GM13977 (cell line): ENCODE measurements around the gene CTIF.

Experiments
- DNase-seq: peaks from one replicate; pipeline ENCODE4 v3.0.0; 2012; ENCODE audit warnings: low spot score
- CTCF ChIP-seq: IDR thresholded peaks from 2 replicates; pipeline ENCODE4 v1.5.1; 2012; ENCODE audit warnings: mild to moderate bottlenecking, control low read depth; ENCODE audit not compliant: insufficient read depth; ENCODE audit errors: extremely low read depth, missing control alignments
- in situ Hi-C: fragments of 300-500 bp; cut with MboI; formaldehyde crosslinking; loops from one replicate; pipeline ENCODE4 v1.12.0; 2022; ENCODE audit warnings: low sequenced_read_pairs, low pct_unique_long_range_greater_than_20kb, mixed read lengths, inconsistent platforms; ENCODE audit not compliant: unreplicated experiment

The CTIF gene

GRCh38 chr18:48847807-48848486, 309.1 kb downstream of the CTIF start:
- DNase-seq: no peak
- in situ Hi-C loops: no loop called here
- TF ChIP-seq CTCF: no peak

- DNase-seq: no peak
- in situ Hi-C loops: no loop called here
Observed at GRCh38 chr18:48848641-48849143, 309.9 kb downstream of the CTIF start.

GRCh38 chr18:48850822-48851598, 312.2 kb downstream of the CTIF start:
- DNase-seq: no peak
- TF ChIP-seq CTCF: no peak
- in situ Hi-C loops: no loop called here

More at GRCh38 chr18:48848641-48849143, 309.9 kb downstream of the CTIF start:
- no peak for TF ChIP-seq CTCF

- TF ChIP-seq CTCF: no peak
- in situ Hi-C loops: no loop called here
- DNase-seq: no peak
Observed at GRCh38 chr18:48851599-48851960, 312.7 kb downstream of the CTIF start.

- no peak for DNase-seq
- no peak for TF ChIP-seq CTCF
- in situ Hi-C loops: no loop called here
Observed at GRCh38 chr18:48852292-48852691, 313.5 kb downstream of the CTIF start.

- TF ChIP-seq CTCF: no peak
- in situ Hi-C loops: no loop called here
- no peak for DNase-seq
Observed at GRCh38 chr18:48852794-48853193, 314.0 kb downstream of the CTIF start.
